Panc1 (cell line): Measurements from ENCODE around the gene TMEM43. TPM values are rescaled to one million over a fixed set of nuclear protein-coding genes. Genes with fewer than 3 reads are reported as not detected.

Experiments
- ATAC-seq: fragments of 200-7000 bp; cut with Tn5 transposase; 2 replicates; pipeline ENCODE4 v1.9.1; 2020; ENCODE audit warnings: mild to moderate bottlenecking, moderate library complexity
- BruUV-seq: library from RNA; stranded (reverse); fragments of 400-500 nt; replicated peaks from 2 replicates; lab custom pipeline; 2021; lab: Mats Ljungman, UMichigan
- CTCF ChIA-PET: fragments of 300-600 bp; sonication (Branson Sonifier 250); formaldehyde crosslinking; loops from one replicate; lab custom pipeline; 2022; ENCODE audit warnings: antibody characterized with exemption; lab: Charles Lee
- POLR2A ChIA-PET: fragments of 300-600 bp; sonication (Branson Sonifier 250); formaldehyde crosslinking; loops from one replicate; lab custom pipeline; 2022; ENCODE audit warnings: antibody characterized with exemption; lab: Charles Lee
- DNase-seq: peaks from one replicate; pipeline ENCODE4 v3.0.0-alpha.2; 2010; ENCODE audit warnings: low read depth, low spot score
- H3K27ac ChIP-seq: 2 replicates; pipeline ENCODE4 v1.5.1; 2011; ENCODE audit warnings: mild to moderate bottlenecking, low read length, inconsistent platforms
- H3K27me3 ChIP-seq: fragments of 200-500 bp; sonication (Bioruptor generic); 2 replicates; pipeline ENCODE4 v1.6.0; 2014; ENCODE audit warnings: low read length, inconsistent platforms; ENCODE audit not compliant: control insufficient read depth, insufficient read depth
- H3K36me3 ChIP-seq: fragments of 200-500 bp; sonication (Bioruptor generic); 2 replicates; pipeline ENCODE4 v1.5.1; 2014; ENCODE audit warnings: inconsistent platforms, mild to moderate bottlenecking, low read length, moderate library complexity; ENCODE audit not compliant: control insufficient read depth, insufficient read depth
- H3K4me1 ChIP-seq: 2 replicates; pipeline ENCODE4 v1.5.1; 2011; ENCODE audit warnings: inconsistent platforms, mild to moderate bottlenecking, low read length, moderate library complexity; ENCODE audit not compliant: control insufficient read depth, insufficient read depth
- H3K4me3 ChIP-seq, 2 experiments: 2 replicates each; pipeline ENCODE4 v1.5.1; 2011 to 2012; ENCODE audit warnings: low read depth in 2 of 2, low read length in 2 of 2, mild to moderate bottlenecking in 2 of 2, inconsistent platforms in 1 of 2, moderate library complexity in 1 of 2
- H3K9me3 ChIP-seq: fragments of 200-500 bp; sonication (Bioruptor generic); 2 replicates; pipeline ENCODE4 v1.5.1; 2014; ENCODE audit warnings: low read depth, mild to moderate bottlenecking, inconsistent platforms, low read length, moderate library complexity; ENCODE audit not compliant: control insufficient read depth, insufficient read depth
- CTCF ChIP-seq: fragments of 450-650 bp; IDR thresholded peaks from 2 replicates; pipeline ENCODE4 v1.5.1; 2017; ENCODE audit warnings: mild to moderate bottlenecking
- POLR2AphosphoS5 ChIP-seq: IDR thresholded peaks from 2 replicates; pipeline ENCODE4 v1.6.1; 2012; ENCODE audit warnings: mild to moderate bottlenecking, low read depth, low read length, moderate library complexity
- REST ChIP-seq, 2 experiments: IDR thresholded peaks; 2 replicates each; pipeline ENCODE4 v1.6.1; 2011 to 2012; ENCODE audit warnings: low read depth in 2 of 2, control low read depth in 1 of 2, low read length in 1 of 2, mild to moderate bottlenecking in 1 of 2, moderate library complexity in 1 of 2; ENCODE audit not compliant: insufficient read depth in 1 of 2
- SIN3A ChIP-seq: IDR thresholded peaks from 2 replicates; pipeline ENCODE4 v1.6.1; 2012; ENCODE audit warnings: low read depth, mild to moderate bottlenecking, low read length, moderate library complexity, borderline replicate concordance; ENCODE audit not compliant: insufficient read depth
- TCF7L2 ChIP-seq: IDR thresholded peaks from 2 replicates; pipeline ENCODE4 v1.6.1; 2011; ENCODE audit warnings: mild to moderate bottlenecking, low read depth, low read length, inconsistent platforms
- in situ Hi-C: cut with HindIII; loops from 2 replicates; pipeline ENCODE4 v1.10.0; 2016; ENCODE audit warnings: low sequenced_read_pairs, low pct_unique_long_range_greater_than_20kb
- intact Hi-C: fragments of 100-400 bp; cut with micrococcal nuclease; formaldehyde crosslinking; loops from one replicate; pipeline ENCODE4 v1.10.0; 2022; ENCODE audit not compliant: unreplicated experiment
- total RNA-seq: library from RNA; stranded (reverse); gene quantifications from one replicate; pipeline ENCODE4 v1.2.1, GENCODE V29; 2021; ENCODE audit not compliant: unreplicated experiment

TMEM43 gene
- total RNA-seq, 1 experiment from 2014 or later, result 51.2 TPM

GRCh38 chr3:14188041-14188754 is 63.3 kb downstream of the TMEM43 start:
- Histone ChIP-seq H3K4me1 (no peaks in the 10 kb centered on the region), H3K9me3 (no peaks in the 10 kb centered on the region; the same call in 1 of the 2 replicates), H3K36me3 (peaks cover 3% of the 10 kb centered on the region; the same call in 1 of the 2 replicates), H3K4me3 (no peak overlapping the region), H3K27ac (no peak overlapping the region), H3K27me3 (no peaks in the 10 kb centered on the region)
- no TSS peak for BruUV-seq
- DNase-seq (no peak), ATAC-seq (no peak)
- ChIA-PET POLR2A (no interaction called here), CTCF (no interaction called here)
- in situ Hi-C loops, result no loop called here
- TF ChIP-seq SIN3A (no peak), TCF7L2 (no peak), REST (IDR thresholded peaks at IDR 0.05; ENCODE audit: insufficient read depth in 1 of 2, low read depth in 2 of 2, low read length in 1 of 2) (no peak), CTCF (no peak), POLR2AphosphoS5 (no peak)
- intact Hi-C loops, result no loop called here

Other genes with a start within 250 kb of the TMEM43 start
- gene WNT7A, start 245.0 kb upstream of the TMEM43 start, total RNA-seq, result not detected
- gene CHCHD4, start 182 bp upstream of the TMEM43 start, total RNA-seq, result 13.8 TPM
- 15.1 TPM for gene XPC, start 53.5 kb downstream of the TMEM43 start, total RNA-seq
- 11.9 TPM for gene LSM3, start 53.8 kb downstream of the TMEM43 start, total RNA-seq